DOHH2 (cell line): Measurements from ENCODE around the gene DQX1.

Experiments
- H3F3A ChIP-seq: fragments of 200-600 bp; sonication (generic), shearing (Covaris generic); 2 replicates; pipeline ENCODE4 v1.6.0; 2016; ENCODE audit warnings: antibody characterized with exemption, mild to moderate bottlenecking; ENCODE audit not compliant: control insufficient read depth, insufficient read depth
- H3K27ac ChIP-seq: fragments of 200-600 bp; sonication (generic); 2 replicates; pipeline ENCODE4 v1.5.1; 2014; ENCODE audit warnings: low read depth, mild to moderate bottlenecking, low read length, moderate library complexity
- H3K27me3 ChIP-seq: fragments of 200-600 bp; sonication (generic); 2 replicates; pipeline ENCODE4 v1.6.1; 2014; ENCODE audit warnings: mild to moderate bottlenecking, low read length, mixed read lengths; ENCODE audit not compliant: control insufficient read depth
- H3K36me3 ChIP-seq: fragments of 200-600 bp; sonication (generic); 2 replicates; pipeline ENCODE4 v1.6.1; 2014; ENCODE audit warnings: mild to moderate bottlenecking, low read length, moderate library complexity, mixed read lengths; ENCODE audit not compliant: control insufficient read depth
- H3K4me1 ChIP-seq: fragments of 200-600 bp; sonication (generic); 2 replicates; pipeline ENCODE4 v1.6.1; 2014; ENCODE audit warnings: mild to moderate bottlenecking, low read length, mixed read lengths; ENCODE audit not compliant: control insufficient read depth
- H3K4me2 ChIP-seq: fragments of 200-600 bp; sonication (generic); 2 replicates; pipeline ENCODE4 v1.6.0; 2014; ENCODE audit warnings: mild to moderate bottlenecking, low read length, moderate library complexity
- H3K4me3 ChIP-seq: fragments of 200-600 bp; sonication (generic); 2 replicates; pipeline ENCODE4 v1.5.1; 2014; ENCODE audit warnings: mild to moderate bottlenecking, low read length, mixed read lengths
- H3K79me2 ChIP-seq: fragments of 200-600 bp; sonication (generic); 2 replicates; pipeline ENCODE4 v1.6.1; 2014; ENCODE audit warnings: mild to moderate bottlenecking, low read length, mixed read lengths; ENCODE audit not compliant: control insufficient read depth
- H3K9me2 ChIP-seq: fragments of 200-600 bp; sonication (generic); replicated peaks from 2 replicates; pipeline ENCODE4 v1.6.1; 2014; ENCODE audit warnings: mild to moderate bottlenecking, low read length, mixed read lengths; ENCODE audit not compliant: control insufficient read depth
- H3K9me3 ChIP-seq: fragments of 200-600 bp; sonication (generic); 2 replicates; pipeline ENCODE4 v1.6.1; 2014; ENCODE audit warnings: antibody characterized with exemption, low read length, mixed read lengths; ENCODE audit not compliant: control insufficient read depth, insufficient read depth
- H4K20me1 ChIP-seq: fragments of 200-600 bp; sonication (generic); 2 replicates; pipeline ENCODE4 v1.6.0; 2014; ENCODE audit warnings: low read depth, mild to moderate bottlenecking, antibody characterized with exemption, low read length, moderate library complexity; ENCODE audit not compliant: control insufficient read depth, insufficient read depth
- CTCF ChIP-seq: fragments of 200-600 bp; sonication (generic); IDR thresholded peaks from one replicate; pipeline ENCODE4 v1.5.1; 2014; ENCODE audit warnings: antibody characterized with exemption, mild to moderate bottlenecking, low read depth, low read length; ENCODE audit not compliant: poor library complexity, severe bottlenecking
- EZH2phosphoT487 ChIP-seq: fragments of 200-600 bp; sonication (generic); IDR thresholded peaks from 2 replicates; pipeline ENCODE4 v1.6.1; 2017; ENCODE audit warnings: borderline replicate concordance, mild to moderate bottlenecking, antibody characterized with exemption, low read length, moderate library complexity, mixed read lengths

DQX1 gene

GRCh38 chr2:74551530-74551929 lies 25.5 kb upstream of the DQX1 start:
- H3K9me2 ChIP-seq = no peaks in the 10 kb centered on the region
- H4K20me1 ChIP-seq = no peaks in the 10 kb centered on the region; the same call in 1 of the 2 replicates
- no peak overlapping the region for H3K27ac ChIP-seq
- H3K4me2 ChIP-seq = no peak overlapping the region
- peaks cover 8% of the 10 kb centered on the region for H3K36me3 ChIP-seq
- H3K9me3 ChIP-seq = no peaks in the 10 kb centered on the region
- H3K4me1 ChIP-seq = peaks cover 32% of the 10 kb centered on the region
- peaks cover 17% of the 10 kb centered on the region for H3K79me2 ChIP-seq
- no peaks in the 10 kb centered on the region for H3F3A ChIP-seq
- H3K4me3 ChIP-seq = no peak overlapping the region
- H3K27me3 ChIP-seq = peaks cover 34% of the 10 kb centered on the region
- TF ChIP-seq EZH2phosphoT487 (no peak), CTCF (no peak)

GRCh38 chr2:74550231-74550630 lies 24.2 kb upstream of the DQX1 start:
- Histone ChIP-seq H3K36me3 (no peaks in the 10 kb centered on the region; the same call in 1 of the 2 replicates), H3F3A (no peaks in the 10 kb centered on the region), H3K27me3 (peaks cover 39% of the 10 kb centered on the region), H4K20me1 (no peaks in the 10 kb centered on the region), H3K27ac (no peak overlapping the region), H3K4me3 (no peak overlapping the region), H3K79me2 (peaks cover 7% of the 10 kb centered on the region), H3K4me1 (peaks cover 24% of the 10 kb centered on the region), H3K4me2 (no peak overlapping the region), H3K9me3 (no peaks in the 10 kb centered on the region), H3K9me2 (no peaks in the 10 kb centered on the region)
- TF ChIP-seq CTCF = no peak
- TF ChIP-seq EZH2phosphoT487 = no peak

GRCh38 chr2:74548900-74549826 lies 23.1 kb upstream of the DQX1 start:
- Histone ChIP-seq H3K4me1 (peaks cover 23% of the 10 kb centered on the region), H3K4me3 (0 out of 2 replicates have a peak overlapping the region, but pooled peaks have one; percentile 16), H3K9me2 (no peaks in the 10 kb centered on the region), H3K4me2 (peak overlapping the region; percentile 27; the same call in 1 of the 2 replicates), H3F3A (no peaks in the 10 kb centered on the region), H3K27me3 (peaks cover 44% of the 10 kb centered on the region), H4K20me1 (no peaks in the 10 kb centered on the region), H3K9me3 (no peaks in the 10 kb centered on the region), H3K27ac (no peak overlapping the region), H3K79me2 (no peaks in the 10 kb centered on the region), H3K36me3 (no peaks in the 10 kb centered on the region)
- TF ChIP-seq EZH2phosphoT487 = peak; percentile 77; the same call in 1 of the 2 replicates
- no peak for TF ChIP-seq CTCF
